ENCODE results near the gene WDR7. TPM values are rescaled to one million over a fixed set of nuclear protein-coding genes. Genes with fewer than 3 reads are reported as not detected.

The WDR7 gene
- total and polyA plus RNA-seq, 10 of the 15 experiments (the other 5 are each of a cell fraction or from before 2014, with no cell fraction given): 2.8 to 16.5 (median 11.7) TPM

DNA sequence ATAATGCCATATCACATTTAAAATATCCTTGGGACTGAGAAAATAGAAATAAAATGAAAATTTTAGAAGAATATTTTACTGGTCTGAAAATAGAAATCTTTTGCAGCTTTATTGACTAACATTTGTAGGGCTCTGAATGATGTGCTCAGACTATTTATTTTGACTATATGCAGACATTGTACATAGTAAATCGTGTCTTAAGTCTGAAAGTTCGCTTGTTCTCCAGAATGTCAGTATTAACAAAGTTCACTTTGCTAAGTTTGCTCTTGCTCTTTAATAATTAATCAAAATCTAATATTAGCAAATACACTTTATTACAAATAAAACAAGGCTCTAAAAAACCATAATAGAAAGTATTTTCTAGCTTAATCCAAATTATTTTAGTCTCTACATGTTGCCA lies 219.8 kb downstream of the WDR7 start:
- DNase-seq (ENCODE audit: low read depth, low spot score) (no peak), ATAC-seq (no peak), FAIRE-seq (no peak)
- no peaks in the 10 kb centered on the region for H4K20me1 ChIP-seq (ENCODE audit: control insufficient read depth, insufficient read depth)
- ChIA-PET RAD21 (ENCODE audit: unreplicated experiment) (interaction anchor here (2.8 kb wide), 1 partner anchor 31 kb away, joined by 8 read pairs; no protein-coding TSS in a partner anchor), POLR2A (interaction anchor here (0.5 kb wide), 1 partner anchor 12 kb away, joined by 6 read pairs; no protein-coding TSS in a partner anchor), SMC1A (ENCODE audit: uncharacterized antibody, unreplicated experiment) (interaction anchor here (0.7 to 2.6 kb wide), 4 partner anchors 19 to 682 kb away, joined by 3 to 8 read pairs (median 6); no protein-coding TSS in a partner anchor), CTCF (interaction anchor here (1.7 to 3.4 kb wide), 4 partner anchors 9 to 687 kb away, joined by 4 to 32 read pairs (median 12); no protein-coding TSS in a partner anchor)
- BruUV-seq (replicated peaks): no TSS peak
- H3K4me2 ChIP-seq (ENCODE audit: control insufficient read depth, insufficient read depth): no peak overlapping the region
- H3K4me1 ChIP-seq (ENCODE audit: control insufficient read depth, insufficient read depth, low read length): no peaks in the 10 kb centered on the region
- 98% methylated on average over 2 of the region's 2 CpGs for WGBS (ENCODE audit: insufficient coverage, insufficient replicate concordance, low lambda C conversion rate, missing lambda C conversion rate)
- H3K27ac ChIP-seq (ENCODE audit: control insufficient read depth, insufficient read depth): no peak overlapping the region
- H3K4me3 ChIP-seq: no peak overlapping the region
- no peaks in the 10 kb centered on the region for H3K27me3 ChIP-seq (replicated peaks in 1 of 2; ENCODE audit: control insufficient read depth in 2 of 2, insufficient read depth in 2 of 2, low read length in 1 of 2)
- TF ChIP-seq ATF7 (IDR thresholded peaks at IDR 0.05; ENCODE audit: low read depth) (no peak), PML (IDR thresholded peaks at IDR 0.05; ENCODE audit: low read length) (no peak), WRNIP1 (IDR thresholded peaks at IDR 0.05; ENCODE audit: borderline replicate concordance, low read depth, low read length) (no peak), CHD2 (IDR thresholded peaks at IDR 0.05; ENCODE audit: borderline replicate concordance, low read depth, low read length) (no peak)
- intact Hi-C loops (cut with micrococcal nuclease; ENCODE audit: unreplicated experiment) (no loop called here), in situ Hi-C loops (cut with MboI) (loop anchor here (5.0 kb wide), 2 partner anchors 576 to 686 kb away; no protein-coding TSS in a partner anchor)
- no peaks in the 10 kb centered on the region for H3K79me2 ChIP-seq (ENCODE audit: control insufficient read depth, insufficient read depth, low read length)
- H3K9ac ChIP-seq (ENCODE audit: control insufficient read depth, insufficient read depth, low read length): no peak overlapping the region
- H3K9me3 ChIP-seq (replicated peaks; ENCODE audit: control insufficient read depth, insufficient read depth, low read length): no peaks in the 10 kb centered on the region
- H2AFZ ChIP-seq (ENCODE audit: control insufficient read depth, low read depth, low read length): no peak overlapping the region
- no peaks in the 10 kb centered on the region for H3K36me3 ChIP-seq (ENCODE audit: control insufficient read depth in 2 of 2, insufficient read depth in 2 of 2, low read length in 1 of 2)

DNA sequence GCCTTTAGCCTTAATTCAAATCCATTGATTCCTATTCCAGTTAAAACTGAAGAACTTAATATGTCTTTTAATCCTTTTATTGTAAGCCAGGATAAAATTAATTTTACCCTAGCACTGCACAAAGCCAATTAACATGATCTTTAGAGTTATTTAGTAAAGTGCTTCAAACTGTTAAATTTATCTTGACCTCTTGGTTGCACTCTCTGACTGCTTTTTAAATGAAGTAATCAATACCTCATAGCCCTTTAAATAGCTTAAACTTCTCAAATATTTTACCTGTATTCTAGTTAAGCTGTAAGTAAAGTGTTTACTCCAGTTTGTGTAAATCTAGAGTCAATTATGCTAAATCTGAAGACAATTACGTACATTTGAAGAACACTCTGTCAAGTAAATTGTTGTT lies 221.0 kb downstream of the WDR7 start:
- in situ Hi-C loops (cut with MboI): loop anchor here (5.0 kb wide), 2 partner anchors 575 to 685 kb away; no protein-coding TSS in a partner anchor
- ATAC-seq: no peak
- no peak for TF ChIP-seq MEF2A (IDR thresholded peaks at IDR 0.05; ENCODE audit: insufficient read depth, low read depth, low read length)
- no peak for TF ChIP-seq E4F1 (IDR thresholded peaks at IDR 0.05; ENCODE audit: borderline replicate concordance, partially characterized antibody)
- no peak for TF ChIP-seq STAT3 (IDR thresholded peaks at IDR 0.05; ENCODE audit: low read depth, low read length)
- no peak for TF ChIP-seq RUNX3 (IDR thresholded peaks at IDR 0.05; ENCODE audit: low read length)
- no peak for TF ChIP-seq IKZF2 (IDR thresholded peaks at IDR 0.05)
- TF ChIP-seq ZBTB40 (IDR thresholded peaks at IDR 0.05; ENCODE audit: borderline replicate concordance): no peak

More for the DNA sequence above, 221.0 kb downstream of the WDR7 start:
- intact Hi-C loops (cut with micrococcal nuclease; ENCODE audit: unreplicated experiment): no loop called here
- no peak overlapping the region for H3K4me2 ChIP-seq (ENCODE audit: control insufficient read depth, insufficient read depth)
- BruUV-seq (replicated peaks): no TSS peak
- 96% methylated on average over 1 of the region's 1 CpG for WGBS (ENCODE audit: insufficient coverage, insufficient replicate concordance, low lambda C conversion rate, missing lambda C conversion rate)
- H3K4me3 ChIP-seq: no peak overlapping the region
- no peak overlapping the region for H3K9ac ChIP-seq (ENCODE audit: control insufficient read depth, insufficient read depth, low read length)
- no peaks in the 10 kb centered on the region for H3K36me3 ChIP-seq (ENCODE audit: control insufficient read depth in 2 of 2, insufficient read depth in 2 of 2, low read length in 1 of 2)
- H3K9me3 ChIP-seq (replicated peaks; ENCODE audit: control insufficient read depth, insufficient read depth, low read length): no peaks in the 10 kb centered on the region
- H3K27me3 ChIP-seq (replicated peaks in 1 of 2; ENCODE audit: control insufficient read depth in 2 of 2, insufficient read depth in 2 of 2, low read length in 1 of 2): no peaks in the 10 kb centered on the region
- no peak overlapping the region for H2AFZ ChIP-seq (ENCODE audit: control insufficient read depth, low read depth, low read length)
- ChIA-PET RAD21 (ENCODE audit: unreplicated experiment) (interaction anchor here (1.9 kb wide), 1 partner anchor 574 kb away, joined by 7 read pairs; no protein-coding TSS in a partner anchor), POLR2A (no interaction called here), SMC1A (ENCODE audit: uncharacterized antibody, unreplicated experiment) (no interaction called here), CTCF (interaction anchor here (0.9 to 2.2 kb wide), 4 partner anchors 11 to 688 kb away, joined by 3 to 7 read pairs (median 3); no protein-coding TSS in a partner anchor)
- H4K20me1 ChIP-seq (ENCODE audit: control insufficient read depth, insufficient read depth): no peaks in the 10 kb centered on the region
- H3K4me1 ChIP-seq (ENCODE audit: control insufficient read depth, insufficient read depth, low read length): no peaks in the 10 kb centered on the region
- no peak for FAIRE-seq
- DNase-seq (ENCODE audit: low read depth, low spot score): no peak
- no peaks in the 10 kb centered on the region for H3K79me2 ChIP-seq (ENCODE audit: control insufficient read depth, insufficient read depth, low read length)
- no peak overlapping the region for H3K27ac ChIP-seq (ENCODE audit: control insufficient read depth, insufficient read depth)
